ENCODE measurements around the gene USF1. TPM values are rescaled to one million over a fixed set of nuclear protein-coding genes. Genes with fewer than 3 reads are reported as not detected.
"Not testable (repeated sequence)": the region's sequence is repeated elsewhere in the genome, so short reads cannot be mapped to it uniquely, and the experiment has no call there.

USF1 gene
- total RNA-seq, 2 donors from 2014 or later, result 32.7 to 46.5 TPM

DNA sequence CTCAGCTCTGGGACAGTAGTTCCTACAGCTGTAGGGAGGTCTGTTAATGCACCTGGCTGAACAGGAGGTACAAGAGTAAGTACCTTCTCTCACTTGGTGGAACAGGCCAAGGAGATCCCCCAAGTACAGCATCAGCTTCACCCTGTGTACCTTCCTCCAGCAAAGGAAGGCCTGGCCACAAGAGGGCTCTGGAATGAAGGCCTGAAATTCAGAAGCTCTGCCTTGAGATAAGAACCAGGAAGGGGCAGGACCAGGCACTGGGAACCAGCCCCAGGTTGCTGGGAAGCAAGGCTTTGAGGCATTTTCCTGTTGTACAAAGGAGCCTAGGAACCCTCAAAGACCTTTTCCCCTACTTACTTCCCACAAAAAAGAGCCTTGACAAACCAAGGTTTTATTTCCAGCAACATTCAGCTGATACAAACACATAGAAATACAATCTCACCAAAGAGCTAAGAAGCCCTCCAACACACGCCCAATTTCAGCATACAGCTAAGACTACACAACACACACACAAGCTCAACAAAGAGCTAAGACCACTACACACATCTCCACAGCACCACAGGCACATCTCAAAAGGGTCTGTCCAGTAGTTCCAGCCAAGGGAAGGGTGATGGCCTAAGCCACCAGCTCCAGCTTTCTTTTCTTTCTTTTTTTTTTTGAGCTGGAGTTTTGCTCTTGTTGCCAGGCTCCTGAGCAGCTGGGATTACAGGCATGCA, 48.3 kb downstream of the USF1 start:
- H3K27me3 ChIP-seq, result no peaks in the 10 kb centered on the region
- peak overlapping the region in 3 of 4 donors; percentile 22 to 67 (median 42) for H3K27ac ChIP-seq
- ATAC-seq (peak; percentile 90), DNase-seq (peak; percentile 68 to 81 (median 72))
- TF ChIP-seq POLR2A (IDR thresholded peaks at IDR 0.05), result no peak
- TF ChIP-seq, protein P1, sequence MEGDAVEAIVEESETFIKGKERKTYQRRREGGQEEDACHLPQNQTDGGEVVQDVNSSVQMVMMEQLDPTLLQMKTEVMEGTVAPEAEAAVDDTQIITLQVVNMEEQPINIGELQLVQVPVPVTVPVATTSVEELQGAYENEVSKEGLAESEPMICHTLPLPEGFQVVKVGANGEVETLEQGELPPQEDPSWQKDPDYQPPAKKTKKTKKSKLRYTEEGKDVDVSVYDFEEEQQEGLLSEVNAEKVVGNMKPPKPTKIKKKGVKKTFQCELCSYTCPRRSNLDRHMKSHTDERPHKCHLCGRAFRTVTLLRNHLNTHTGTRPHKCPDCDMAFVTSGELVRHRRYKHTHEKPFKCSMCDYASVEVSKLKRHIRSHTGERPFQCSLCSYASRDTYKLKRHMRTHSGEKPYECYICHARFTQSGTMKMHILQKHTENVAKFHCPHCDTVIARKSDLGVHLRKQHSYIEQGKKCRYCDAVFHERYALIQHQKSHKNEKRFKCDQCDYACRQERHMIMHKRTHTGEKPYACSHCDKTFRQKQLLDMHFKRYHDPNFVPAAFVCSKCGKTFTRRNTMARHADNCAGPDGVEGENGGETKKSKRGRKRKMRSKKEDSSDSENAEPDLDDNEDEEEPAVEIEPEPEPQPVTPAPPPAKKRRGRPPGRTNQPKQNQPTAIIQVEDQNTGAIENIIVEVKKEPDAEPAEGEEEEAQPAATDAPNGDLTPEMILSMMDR (IDR thresholded peaks at IDR 0.05), result peak; percentile 18 to 75 (median 65)
- intact Hi-C loops (cut with DNase I), result loop anchor here (10.0 kb wide), 1 partner anchor 97 kb away; the partner anchor contains the start of gene KLHDC9
- H3K36me3 ChIP-seq (replicated peaks in 1 of 2; ENCODE audit: insufficient read depth in 1 of 2, low read depth in 2 of 2), result peaks cover 15 to 19% of the 10 kb centered on the region in 2 donors
- peaks cover 8% of the 10 kb centered on the region for H3K4me1 ChIP-seq
- no peak overlapping the region for H3K4me3 ChIP-seq
- no peaks in the 10 kb centered on the region for H3K9me3 ChIP-seq
- 92 to 93% methylated on average over 1 of the region's 1 CpG for WGBS, 2 donors

DNA sequence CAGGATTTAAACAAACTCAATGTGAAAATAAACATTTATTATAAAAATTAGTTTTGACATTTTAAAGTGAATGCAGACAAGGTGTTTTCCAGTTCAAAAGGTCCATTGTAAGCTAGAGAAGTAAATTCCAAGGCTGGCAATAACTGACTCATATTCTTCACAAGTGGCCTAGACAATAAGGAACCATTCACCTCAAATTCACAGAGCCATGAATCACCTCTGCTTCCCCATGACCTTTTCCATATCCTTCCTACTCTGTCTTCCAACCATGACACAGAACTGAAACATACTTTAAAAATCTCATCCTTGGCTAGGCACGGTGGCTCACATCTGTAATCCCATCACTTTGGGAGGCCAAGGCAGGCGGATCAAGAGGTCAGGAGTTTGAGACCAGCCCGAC, 49.6 kb downstream of the USF1 start:
- TF ChIP-seq, protein P1 (IDR thresholded peaks at IDR 0.05), result no peak
- TF ChIP-seq POLR2A (IDR thresholded peaks at IDR 0.05), result no peak
- Histone ChIP-seq H3K4me3 (no peak overlapping the region), H3K27me3 (no peaks in the 10 kb centered on the region), H3K9me3 (no peaks in the 10 kb centered on the region), H3K27ac (no peak overlapping the region), H3K36me3 (replicated peaks in 1 of 2; ENCODE audit: insufficient read depth in 1 of 2, low read depth in 2 of 2) (peaks cover 14 to 19% of the 10 kb centered on the region in 2 donors), H3K4me1 (peaks cover 8% of the 10 kb centered on the region)
- WGBS, 2 donors, result 80 to 97% methylated on average over 3 of the region's 3 CpGs
- no peak for ATAC-seq
- no peak for DNase-seq
- intact Hi-C loops (cut with DNase I), result loop anchor here (10.0 kb wide), 1 partner anchor 99 kb away; the partner anchor contains the start of gene KLHDC9

DNA sequence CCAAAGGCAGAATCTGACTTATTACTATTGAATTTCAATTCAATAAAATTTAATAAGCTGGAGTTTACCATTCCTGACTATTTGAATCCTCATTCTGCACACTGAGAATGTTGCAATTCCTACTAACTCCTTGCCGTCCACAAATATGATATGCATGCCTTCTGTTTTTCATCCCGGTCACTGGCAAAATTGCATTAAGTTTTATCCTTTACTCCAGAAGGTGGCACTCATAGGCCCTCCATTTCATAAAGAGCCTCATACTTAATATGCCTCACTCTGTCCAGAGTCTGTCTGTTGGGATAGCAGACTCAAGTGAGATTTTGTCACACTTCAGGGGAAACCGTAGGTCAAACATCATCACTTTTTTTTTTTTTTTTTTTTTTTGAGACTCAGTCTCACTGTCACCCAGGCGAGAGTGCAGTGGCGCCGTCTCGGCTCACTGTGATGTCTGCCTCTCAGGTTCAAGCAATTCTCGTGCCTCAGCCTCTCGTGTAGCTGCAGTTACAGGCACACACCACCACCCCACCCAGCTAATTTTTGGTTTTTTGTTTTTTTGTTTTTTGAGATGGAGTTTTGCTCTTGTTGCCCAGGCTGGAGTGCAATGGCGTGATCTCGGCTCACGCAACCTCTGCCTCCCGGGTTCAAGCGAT, 52.1 kb downstream of the USF1 start:
- DNase-seq (peak in 1 of 4 donors; percentile 20), ATAC-seq (peak; percentile 20)
- Histone ChIP-seq H3K4me3 (no peak overlapping the region), H3K36me3 (replicated peaks in 1 of 2; ENCODE audit: insufficient read depth in 1 of 2, low read depth in 2 of 2) (peaks cover 0 to 2% of the 10 kb centered on the region in 2 donors), H3K27ac (no peak overlapping the region), H3K27me3 (no peaks in the 10 kb centered on the region), H3K9me3 (no peaks in the 10 kb centered on the region), H3K4me1 (peaks cover 15% of the 10 kb centered on the region)
- intact Hi-C loops (cut with DNase I), result loop anchor here (10.0 kb wide), 1 partner anchor 101 kb away; the partner anchor contains the start of gene KLHDC9
- TF ChIP-seq, protein P1 (IDR thresholded peaks at IDR 0.05), result peak in 4 of 7 experiments; percentile 17 to 40 (median 36)
- TF ChIP-seq POLR2A (IDR thresholded peaks at IDR 0.05), result no peak
- 78 to 80% methylated on average over 14 of the region's 14 CpGs for WGBS, 2 donors

DNA sequence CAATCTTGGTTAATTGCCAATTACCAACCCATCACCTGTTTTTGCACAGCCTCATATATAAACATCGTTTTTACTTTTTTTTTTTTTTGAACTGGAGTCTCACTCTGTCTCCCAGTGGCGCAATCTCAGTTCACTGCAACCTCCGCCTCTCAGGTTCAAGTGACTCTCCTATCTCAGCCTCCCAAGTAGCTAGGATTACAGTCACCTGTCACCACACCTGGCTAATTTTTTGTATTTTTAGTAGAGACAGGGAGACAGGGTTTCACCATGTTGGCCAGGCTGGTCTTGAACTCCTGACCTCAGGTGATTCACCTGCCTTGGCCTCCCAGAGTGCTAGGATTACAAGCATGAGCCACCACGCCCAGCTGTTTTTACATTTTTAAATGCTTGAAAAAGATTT, 53.7 kb downstream of the USF1 start:
- ATAC-seq; H3K4me1 ChIP-seq; DNase-seq; H3K27me3 ChIP-seq; H3K9me3 ChIP-seq; H3K4me3 ChIP-seq; H3K27ac ChIP-seq; H3K36me3 ChIP-seq (replicated peaks in 1 of 2; ENCODE audit: insufficient read depth in 1 of 2, low read depth in 2 of 2): not testable (repeated sequence)
- 88 to 93% methylated on average over 4 of the region's 4 CpGs for WGBS, 2 donors
- intact Hi-C loops (cut with DNase I), result loop anchor here (10.0 kb wide), 1 partner anchor 103 kb away; the partner anchor contains the start of gene KLHDC9

Small RNAs within 50 kb of the gene (small RNA-seq; reads per million reads assigned to genes)
- not detected for gene AL591806.2

Other genes with a start within 250 kb of the USF1 start
- 1 to 10 TPM in 1 of 2 donors, under 1 TPM in 1; 0.33 to 1.6 TPM for gene LY9, start 249.8 kb downstream of the USF1 start, total RNA-seq
- gene CD244, start 183.1 kb downstream of the USF1 start, total RNA-seq, result 1 to 10 TPM in 1 of 2 donors, under 1 TPM in 1; 0.33 to 1.8 TPM
- 1 to 10 TPM; 5.9 to 8.6 TPM for gene ITLN1, start 160.8 kb downstream of the USF1 start, total RNA-seq
- gene ITLN2, start 91.2 kb downstream of the USF1 start, total RNA-seq, result not detected
- 10 to 100 TPM; 40.2 to 41.5 TPM for gene F11R, start 24.8 kb downstream of the USF1 start, total RNA-seq
- 10 to 100 TPM; 49.4 to 90.8 TPM for gene TSTD1, start 7.0 kb downstream of the USF1 start, total RNA-seq
- gene ARHGAP30, start 23.9 kb upstream of the USF1 start, total RNA-seq, result 1 to 10 TPM; 3.1 to 4.9 TPM
- gene NECTIN4, start 43.6 kb upstream of the USF1 start, total RNA-seq, result 1 to 10 TPM; 3.0 to 4.2 TPM
- 10 to 100 TPM; 13.5 to 22.7 TPM for gene KLHDC9, start 52.4 kb upstream of the USF1 start, total RNA-seq
- gene PFDN2, start 72.1 kb upstream of the USF1 start, total RNA-seq, result 10 to 100 TPM; 29.6 to 54.7 TPM
- gene NIT1, start 72.1 kb upstream of the USF1 start, total RNA-seq, result 10 to 100 TPM; 22.8 to 38.6 TPM
- gene DEDD, start 86.7 kb upstream of the USF1 start, total RNA-seq, result 10 to 100 TPM; 12.9 to 15.8 TPM
- gene UFC1, start 108.0 kb upstream of the USF1 start, total RNA-seq, result 10 to 100 TPM; 33.6 to 48.8 TPM
- 10 to 100 TPM; 17.8 to 21.0 TPM for gene USP21, start 113.5 kb upstream of the USF1 start, total RNA-seq
- gene PPOX, start 120.4 kb upstream of the USF1 start, total RNA-seq, result 10 to 100 TPM; 16.2 to 18.9 TPM
- gene B4GALT3, start 131.5 kb upstream of the USF1 start, total RNA-seq, result 10 to 100 TPM; 20.2 to 29.3 TPM
- 1 to 10 TPM; 6.7 to 7.9 TPM for gene ADAMTS4, start 153.1 kb upstream of the USF1 start, total RNA-seq
- 10 to 100 TPM; 46.4 to 67.2 TPM for gene NDUFS2, start 156.4 kb upstream of the USF1 start, total RNA-seq
- gene FCER1G, start 169.3 kb upstream of the USF1 start, total RNA-seq, result 10 to 100 TPM; 27.0 to 42.0 TPM
- not detected for gene APOA2, start 177.7 kb upstream of the USF1 start, total RNA-seq
- 1 to 10 TPM; 1.8 to 8.9 TPM for gene TOMM40L, start 180.1 kb upstream of the USF1 start, total RNA-seq
- gene NR1I3, start 192.2 kb upstream of the USF1 start, total RNA-seq, result not detected
- gene PCP4L1, start 212.8 kb upstream of the USF1 start, total RNA-seq, result not detected